ENCODE measurements around the gene NDFIP1.

NDFIP1 gene

GRCh38 chr5:142189813-142190212 lies 81.2 kb downstream of the NDFIP1 start:
- DNase-seq (ENCODE audit: low spot score) = no peak

- DNase-seq (ENCODE audit: low spot score) = no peak
Observed at GRCh38 chr5:142191776-142192175, 83.2 kb downstream of the NDFIP1 start.

- no peak for DNase-seq (ENCODE audit: low spot score)
Observed at GRCh38 chr5:142192286-142193113, 83.9 kb downstream of the NDFIP1 start.

GRCh38 chr5:142193114-142193428 lies 84.5 kb downstream of the NDFIP1 start:
- DNase-seq (ENCODE audit: low spot score) = no peak

GRCh38 chr5:142197098-142197497 lies 88.5 kb downstream of the NDFIP1 start:
- no peak for DNase-seq (ENCODE audit: low spot score)

GRCh38 chr5:142197781-142198180 lies 89.2 kb downstream of the NDFIP1 start:
- DNase-seq (ENCODE audit: low spot score) = no peak

GRCh38 chr5:142199388-142199787 lies 90.8 kb downstream of the NDFIP1 start:
- DNase-seq (ENCODE audit: low spot score) = no peak

GRCh38 chr5:142200387-142200786 lies 91.8 kb downstream of the NDFIP1 start:
- DNase-seq (ENCODE audit: low spot score) = no peak

GRCh38 chr5:142201471-142201887 lies 92.9 kb downstream of the NDFIP1 start:
- DNase-seq (ENCODE audit: low spot score) = no peak

GRCh38 chr5:142202282-142202681 lies 93.7 kb downstream of the NDFIP1 start:
- no peak for DNase-seq (ENCODE audit: low spot score)

Data from cerebellar cortex (tissue), 1 donor.